IMR-90 (cell line): Measurements from ENCODE around the gene SEMA4D. TPM values are rescaled to one million over a fixed set of nuclear protein-coding genes. Genes with fewer than 3 reads are reported as not detected.

ENCODE experiments used
- ATAC-seq: fragments of 200-7000 bp; cut with Tn5 transposase; 2 replicates; pipeline ENCODE4 v1.9.1; 2020; ENCODE audit warnings: low read depth, mild to moderate bottlenecking, moderate library complexity
- BruUV-seq: library from RNA; stranded (reverse); fragments of 400-500 nt; replicated peaks from 2 replicates; lab custom pipeline; 2021; lab: Mats Ljungman, UMichigan
- CTCF ChIA-PET: fragments of 300-600 bp; formaldehyde crosslinking; extraction: SDS; loops from one replicate; lab custom pipeline; 2021; ENCODE audit warnings: antibody characterized with exemption; lab: Yijun Ruan, JAX
- POLR2A ChIA-PET: fragments of 300-600 bp; sonication (Branson Sonifier 250); formaldehyde crosslinking; loops from one replicate; lab custom pipeline; 2022; ENCODE audit warnings: antibody characterized with exemption; ENCODE audit not compliant: unreplicated experiment; lab: Charles Lee
- DNase-seq: peaks from one replicate; pipeline ENCODE4 v3.0.0; 2013
- H2AFZ ChIP-seq: replicated peaks from 2 replicates; pipeline ENCODE3; 2013; ENCODE audit warnings: low read length, mild to moderate bottlenecking; ENCODE audit not compliant: poor library complexity
- H2AK5ac ChIP-seq: 2 replicates; pipeline ENCODE4 v1.6.1; 2013; ENCODE audit warnings: low read depth, low read length, inconsistent platforms
- H2AK9ac ChIP-seq: replicated peaks from 2 replicates; pipeline ENCODE3; 2013; ENCODE audit warnings: mild to moderate bottlenecking, low read depth, low read length, moderate library complexity; ENCODE audit not compliant: poor library complexity
- H2BK120ac ChIP-seq: 2 replicates; pipeline ENCODE4 v1.6.1; 2013; ENCODE audit warnings: low read depth, low read length, inconsistent platforms
- H2BK15ac ChIP-seq: 3 replicates; pipeline ENCODE4 v1.6.1; 2013; ENCODE audit warnings: low read depth, low read length, inconsistent platforms
- H2BK20ac ChIP-seq: 2 replicates; pipeline ENCODE4 v1.6.1; 2013; ENCODE audit warnings: low read depth, mild to moderate bottlenecking, inconsistent platforms, low read length, moderate library complexity
- H2BK5ac ChIP-seq: 2 replicates; pipeline ENCODE4 v1.6.1; 2013; ENCODE audit warnings: mild to moderate bottlenecking, low read depth, low read length, inconsistent platforms; ENCODE audit not compliant: poor library complexity, severe bottlenecking
- H3K14ac ChIP-seq: replicated peaks from 2 replicates; pipeline ENCODE4 v1.6.1; 2013; ENCODE audit warnings: low read depth, low read length, inconsistent platforms
- H3K18ac ChIP-seq: 2 replicates; pipeline ENCODE4 v1.6.1; 2013; ENCODE audit warnings: low read depth, low read length, control low read depth
- H3K23ac ChIP-seq: 2 replicates; pipeline ENCODE4 v1.6.1; 2013; ENCODE audit warnings: low read depth, low read length, inconsistent platforms
- H3K27ac ChIP-seq: 2 replicates; pipeline ENCODE4 v1.5.1; 2013; ENCODE audit warnings: mild to moderate bottlenecking, control low read depth, low read length; ENCODE audit not compliant: insufficient read depth
- H3K27me3 ChIP-seq: 2 replicates; pipeline ENCODE4 v1.6.1; 2013; ENCODE audit warnings: low read length; ENCODE audit not compliant: control insufficient read depth, insufficient read depth
- H3K36me3 ChIP-seq: 2 replicates; pipeline ENCODE4 v1.6.1; 2013; ENCODE audit warnings: low read length, mixed read lengths; ENCODE audit not compliant: control insufficient read depth, insufficient read depth
- H3K4ac ChIP-seq: 2 replicates; pipeline ENCODE4 v1.6.1; 2013; ENCODE audit warnings: low read depth, low read length, inconsistent platforms
- H3K4me1 ChIP-seq: 2 replicates; pipeline ENCODE4 v1.6.1; 2013; ENCODE audit warnings: low read length, mixed read lengths; ENCODE audit not compliant: control insufficient read depth, insufficient read depth
- H3K4me2 ChIP-seq: 2 replicates; pipeline ENCODE4 v1.6.1; 2013; ENCODE audit warnings: low read depth, mild to moderate bottlenecking, control low read depth, low read length, moderate library complexity
- H3K4me3 ChIP-seq: 2 replicates; pipeline ENCODE4 v1.5.1; 2013; ENCODE audit warnings: low read depth, mild to moderate bottlenecking, control low read depth, low read length, moderate library complexity; ENCODE audit not compliant: insufficient read depth
- H3K56ac ChIP-seq: 2 replicates; pipeline ENCODE4 v1.6.1; 2013; ENCODE audit warnings: low read length, inconsistent platforms; ENCODE audit not compliant: insufficient read depth; ENCODE audit errors: extremely low read depth
- H3K79me1 ChIP-seq, 2 experiments: 2 replicates each; pipeline ENCODE4 v1.6.1; 2013; ENCODE audit warnings: low read length in 2 of 2, inconsistent platforms in 1 of 2, low read depth in 1 of 2
- H3K9ac ChIP-seq: 2 replicates; pipeline ENCODE4 v1.6.1; 2013; ENCODE audit warnings: low read depth, low read length, control low read depth
- H3K9me1 ChIP-seq: 2 replicates; pipeline ENCODE4 v1.6.1; 2013; ENCODE audit warnings: low read length, inconsistent platforms; ENCODE audit not compliant: insufficient read depth
- H3K9me3 ChIP-seq: 2 replicates; pipeline ENCODE4 v1.6.1; 2013; ENCODE audit warnings: low read length; ENCODE audit not compliant: control insufficient read depth, insufficient read depth
- H4K20me1 ChIP-seq: 2 replicates; pipeline ENCODE4 v1.6.1; 2013; ENCODE audit warnings: low read length, inconsistent platforms; ENCODE audit not compliant: insufficient read depth
- H4K5ac ChIP-seq: 2 replicates; pipeline ENCODE4 v1.6.1; 2013; ENCODE audit warnings: mild to moderate bottlenecking, low read depth, low read length, control low read depth
- H4K8ac ChIP-seq, 2 experiments: 2 replicates each; pipeline ENCODE4 v1.6.1; 2013; ENCODE audit warnings: low read depth in 2 of 2, low read length in 2 of 2, control low read depth in 1 of 2, inconsistent platforms in 1 of 2
- H4K91ac ChIP-seq: 2 replicates; pipeline ENCODE4 v1.6.1; 2013; ENCODE audit warnings: low read depth, low read length, inconsistent platforms; ENCODE audit not compliant: insufficient read depth
- BHLHE40 ChIP-seq: fragments of 150-350 bp; IDR thresholded peaks from 2 replicates; pipeline ENCODE4 v1.6.1; 2016; ENCODE audit warnings: mild to moderate bottlenecking, low read depth, low read length
- CEBPB ChIP-seq: IDR thresholded peaks from 2 replicates; pipeline ENCODE4 v1.6.1; 2012; ENCODE audit warnings: low read depth, low read length, improper control_type of control experiment
- FOS ChIP-seq: fragments of 150-350 bp; IDR thresholded peaks from 2 replicates; pipeline ENCODE4 v1.6.1; 2016; ENCODE audit warnings: low read depth, low read length
- MAFK ChIP-seq: IDR thresholded peaks from 2 replicates; pipeline ENCODE4 v1.6.1; 2012; ENCODE audit warnings: low read depth, low read length, improper control_type of control experiment
- MAZ ChIP-seq: IDR thresholded peaks from 2 replicates; pipeline ENCODE4 v1.6.1; 2012; ENCODE audit warnings: low read depth, mild to moderate bottlenecking, low read length, improper control_type of control experiment, moderate library complexity, borderline replicate concordance
- MXI1 ChIP-seq: IDR thresholded peaks from 2 replicates; pipeline ENCODE4 v1.6.1; 2012; ENCODE audit warnings: low read depth, mild to moderate bottlenecking, low read length, moderate library complexity, borderline replicate concordance
- NFE2L2 ChIP-seq: fragments of 150-350 bp; IDR thresholded peaks from 2 replicates; pipeline ENCODE4 v1.6.1; 2016; ENCODE audit warnings: low read depth, mild to moderate bottlenecking, low read length
- POLR2A ChIP-seq: IDR thresholded peaks from 2 replicates; pipeline ENCODE4 v1.6.1; 2012; ENCODE audit warnings: mild to moderate bottlenecking, low read depth, low read length
- RAD21 ChIP-seq: IDR thresholded peaks from 2 replicates; pipeline ENCODE4 v1.6.1; 2012; ENCODE audit warnings: low read length, improper control_type of control experiment
- RFX5 ChIP-seq: IDR thresholded peaks from 2 replicates; pipeline ENCODE4 v1.8.0; 2012; ENCODE audit warnings: low read depth, mild to moderate bottlenecking, low read length, moderate library complexity
- WGBS, 2 experiments: methylation state at CpG; one replicate each; pipeline versions ENCODE4 v1.1.5 to v1.1.7; 2013; ENCODE audit warnings: missing lambda C conversion rate in 2 of 2; ENCODE audit not compliant: insufficient read length in 1 of 2; ENCODE audit errors: extremely low coverage in 2 of 2; 5-methylcytosine and 5-hydroxymethylcytosine counted together
- dilution Hi-C: fragments of 300-500 bp; cut with HindIII; formaldehyde crosslinking; loops from one replicate; pipeline ENCODE4 v1.14.3; 2018; ENCODE audit warnings: low sequenced_read_pairs; ENCODE audit not compliant: unreplicated experiment
- in situ Hi-C: fragments of 300-500 bp; cut with MboI; formaldehyde crosslinking; loops from 3 replicates; pipeline ENCODE4 v1.14.3; 2019; ENCODE audit warnings: low sequenced_read_pairs, inconsistent platforms, mixed read lengths
- intact Hi-C: fragments of 100-400 bp; cut with micrococcal nuclease; formaldehyde crosslinking; loops from 2 replicates; pipeline ENCODE4 v1.10.0; 2022
- polyA plus RNA-seq, 3 experiments: library from polyadenylated mRNA; depleted of rRNA; stranded (reverse); fragments of >200 nt; gene quantifications; 2 replicates each; pipeline ENCODE4 v1.2.3, GENCODE V29; 2012; ENCODE audit warnings: low replicate concordance in 1 of 3
- total RNA-seq: library from RNA; depleted of rRNA; stranded (reverse); fragments of >200 nt; gene quantifications from 2 replicates; pipeline ENCODE4 v1.2.3, GENCODE V29; 2012
- TF ChIP-seq, protein P1 (sequence below): fragments of 150-350 bp; IDR thresholded peaks from 2 replicates; pipeline ENCODE4 v1.6.1; 2017; ENCODE audit warnings: mild to moderate bottlenecking, antibody characterized with exemption, low read length, low read depth
- TF ChIP-seq, protein P2 (sequence below): fragments of 150-350 bp; IDR thresholded peaks from 2 replicates; pipeline ENCODE4 v1.6.1; 2016; ENCODE audit warnings: low read depth, mild to moderate bottlenecking, low read length, moderate library complexity, borderline replicate concordance

The SEMA4D gene
- total and polyA plus RNA-seq, 2 of the 4 experiments (the other 2 are of a cell fraction) = 0.90 to 1.5 TPM

- TF ChIP-seq BHLHE40 (peak; percentile 70; the same call in 1 of the 2 replicates), MAFK (no peak), MXI1 (peak; percentile 98), RAD21 (peak; percentile 58)
These were observed 179.5 kb downstream of the SEMA4D start, which contains the start of gene SECISBP2 (continued) for GRCh38 chr9:89318123-89319014.

DNA sequence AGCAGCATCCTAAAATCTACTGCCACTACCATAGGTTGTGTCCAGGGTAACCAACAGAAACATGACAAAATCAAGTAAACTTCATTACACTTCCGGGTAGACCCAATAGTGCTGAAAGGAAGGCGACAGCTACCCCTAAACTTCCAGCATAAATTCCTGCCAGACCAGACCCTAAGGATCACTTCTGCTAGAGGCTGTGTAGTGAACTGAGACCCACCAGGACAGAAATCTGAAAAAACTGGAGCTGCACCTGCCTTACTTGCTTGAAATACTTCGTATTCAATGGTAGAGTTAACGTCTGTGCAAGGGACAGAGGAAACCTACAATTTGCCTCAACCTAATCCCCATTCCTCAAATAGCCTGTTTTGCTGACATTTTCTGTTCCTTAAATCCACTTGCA lies 180.6 kb downstream of the SEMA4D start:
- 100% methylated on average over 1 of the region's 4 CpGs; no CpG with 5 or more reads in 1 of the 2 experiments for WGBS, 2 experiments
- no peak overlapping the region for H3K27ac ChIP-seq
- no peak for DNase-seq
- no peak overlapping the region for H3K14ac ChIP-seq
- dilution Hi-C loops (no loop called here), intact Hi-C loops (loop anchor here (10.0 kb wide), 5 partner anchors 542 to 1602 kb away; no protein-coding TSS in a partner anchor), in situ Hi-C loops (no loop called here)
- no peak overlapping the region for H3K9ac ChIP-seq
- peak overlapping the region; percentile 33 for H2BK5ac ChIP-seq
- peak overlapping the region; percentile 22; the same call in 1 of the 2 replicates for H3K4ac ChIP-seq
- no peaks in the 10 kb centered on the region for H3K27me3 ChIP-seq
- ChIA-PET POLR2A (no interaction called here), CTCF (no interaction called here)
- H3K4me2 ChIP-seq = no peak overlapping the region
- H2BK20ac ChIP-seq = no peak overlapping the region
- peak overlapping the region; percentile 91 to 100 for H4K8ac ChIP-seq
- no peak for ATAC-seq
- peak overlapping the region; percentile 20; the same call in 1 of the 2 replicates for H3K23ac ChIP-seq
- H3K36me3 ChIP-seq = peaks cover 6% of the 10 kb centered on the region
- no peaks in the 10 kb centered on the region; the same call in 1 of the 2 replicates for H3K9me1 ChIP-seq
- H2BK15ac ChIP-seq = no peak overlapping the region
- H3K4me3 ChIP-seq = no peak overlapping the region
- H3K56ac ChIP-seq = no peak overlapping the region
- H4K5ac ChIP-seq = peak overlapping the region; percentile 88
- peak overlapping the region; percentile 29 for H2AK9ac ChIP-seq
- H3K4me1 ChIP-seq = peaks cover 2% of the 10 kb centered on the region; the same call in 1 of the 2 replicates
- no peaks in the 10 kb centered on the region for H3K9me3 ChIP-seq
- H2AFZ ChIP-seq = no peak overlapping the region
- peak overlapping the region; percentile 37; the same call in 1 of the 2 replicates for H4K91ac ChIP-seq
- peak overlapping the region; percentile 74 for H2AK5ac ChIP-seq
- no peak overlapping the region for H2BK120ac ChIP-seq
- BruUV-seq = no TSS peak
- no peak overlapping the region for H3K18ac ChIP-seq
- no peaks in the 10 kb centered on the region; the same call in 1 of the 2 replicates for H4K20me1 ChIP-seq
- H3K79me1 ChIP-seq = peaks cover 14 to 30% of the 10 kb centered on the region in 2 experiments
- TF ChIP-seq, protein P1, sequence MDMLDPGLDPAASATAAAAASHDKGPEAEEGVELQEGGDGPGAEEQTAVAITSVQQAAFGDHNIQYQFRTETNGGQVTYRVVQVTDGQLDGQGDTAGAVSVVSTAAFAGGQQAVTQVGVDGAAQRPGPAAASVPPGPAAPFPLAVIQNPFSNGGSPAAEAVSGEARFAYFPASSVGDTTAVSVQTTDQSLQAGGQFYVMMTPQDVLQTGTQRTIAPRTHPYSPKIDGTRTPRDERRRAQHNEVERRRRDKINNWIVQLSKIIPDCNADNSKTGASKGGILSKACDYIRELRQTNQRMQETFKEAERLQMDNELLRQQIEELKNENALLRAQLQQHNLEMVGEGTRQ = no peak
- TF ChIP-seq, protein P2, sequence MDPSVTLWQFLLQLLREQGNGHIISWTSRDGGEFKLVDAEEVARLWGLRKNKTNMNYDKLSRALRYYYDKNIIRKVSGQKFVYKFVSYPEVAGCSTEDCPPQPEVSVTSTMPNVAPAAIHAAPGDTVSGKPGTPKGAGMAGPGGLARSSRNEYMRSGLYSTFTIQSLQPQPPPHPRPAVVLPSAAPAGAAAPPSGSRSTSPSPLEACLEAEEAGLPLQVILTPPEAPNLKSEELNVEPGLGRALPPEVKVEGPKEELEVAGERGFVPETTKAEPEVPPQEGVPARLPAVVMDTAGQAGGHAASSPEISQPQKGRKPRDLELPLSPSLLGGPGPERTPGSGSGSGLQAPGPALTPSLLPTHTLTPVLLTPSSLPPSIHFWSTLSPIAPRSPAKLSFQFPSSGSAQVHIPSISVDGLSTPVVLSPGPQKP = no peak
- TF ChIP-seq FOS (no peak), NFE2L2 (no peak), BHLHE40 (no peak), MAZ (no peak), POLR2A (no peak), CEBPB (no peak), RFX5 (no peak)
